Measurements from ENCODE around the gene TNFSF10.
A peak's percentile ranks its signal among the peaks of the same experiment; 100 is the strongest.
"Not testable (repeated sequence)": the region's sequence is repeated elsewhere in the genome, so short reads cannot be mapped to it uniquely, and the experiment has no call there.

TNFSF10 gene

GRCh38 chr3:172522871-172523818 lies at the start of gene TNFSF10:
Gene TNFSF10 (minus strand): TSS chr3:172523430. CDS start chr3:172523384, 46 bp downstream.
- DNase-seq (ENCODE audit: low spot score) = peak; percentile 40

GRCh38 chr3:172569128-172570008 lies 46.1 kb upstream of the TNFSF10 start:
- DNase-seq (ENCODE audit: low spot score) = no peak

- DNase-seq (ENCODE audit: low spot score) = no peak
Observed at GRCh38 chr3:172568701-172569100, 45.5 kb upstream of the TNFSF10 start.

- DNase-seq (ENCODE audit: low spot score) = not testable (repeated sequence)
Observed at GRCh38 chr3:172566785-172567184, 43.6 kb upstream of the TNFSF10 start.

- no peak for DNase-seq (ENCODE audit: low spot score)
Observed at GRCh38 chr3:172564499-172564898, 41.3 kb upstream of the TNFSF10 start.

GRCh38 chr3:172562871-172563865 lies 39.9 kb upstream of the TNFSF10 start:
- DNase-seq (ENCODE audit: low spot score) = no peak

GRCh38 chr3:172561897-172562640 lies 38.8 kb upstream of the TNFSF10 start:
- DNase-seq (ENCODE audit: low spot score) = no peak

GRCh38 chr3:172560586-172560985 lies 37.4 kb upstream of the TNFSF10 start:
- DNase-seq (ENCODE audit: low spot score) = no peak

GRCh38 chr3:172560026-172560425 lies 36.8 kb upstream of the TNFSF10 start:
- DNase-seq (ENCODE audit: low spot score) = no peak

GRCh38 chr3:172559020-172559419 lies 35.8 kb upstream of the TNFSF10 start:
- no peak for DNase-seq (ENCODE audit: low spot score)

GRCh38 chr3:172557515-172558220 lies 34.4 kb upstream of the TNFSF10 start:
- DNase-seq (ENCODE audit: low spot score) = no peak

GRCh38 chr3:172553526-172554252 lies 30.5 kb upstream of the TNFSF10 start:
- DNase-seq (ENCODE audit: low spot score) = peak; percentile 34

GRCh38 chr3:172552607-172553006 lies 29.4 kb upstream of the TNFSF10 start:
- no peak for DNase-seq (ENCODE audit: low spot score)

- DNase-seq (ENCODE audit: low spot score) = no peak
Observed at GRCh38 chr3:172551874-172552273, 28.6 kb upstream of the TNFSF10 start.

- no peak for DNase-seq (ENCODE audit: low spot score)
Observed at GRCh38 chr3:172550347-172550943, 27.2 kb upstream of the TNFSF10 start.

- no peak for DNase-seq (ENCODE audit: low spot score)
Observed at GRCh38 chr3:172549144-172549543, 25.9 kb upstream of the TNFSF10 start.

GRCh38 chr3:172546628-172547214 lies 23.5 kb upstream of the TNFSF10 start:
- DNase-seq (ENCODE audit: low spot score) = no peak

- DNase-seq (ENCODE audit: low spot score) = no peak
Observed at GRCh38 chr3:172546105-172546504, 22.9 kb upstream of the TNFSF10 start.

GRCh38 chr3:172544404-172544803 lies 21.2 kb upstream of the TNFSF10 start:
- DNase-seq (ENCODE audit: low spot score) = no peak

All from HuH-7 (cell line).